Embryonic facial prominence (tissue), 1 donor: Measurements from ENCODE around the gene GCNT1.

ENCODE experiments used
- DNase-seq: peaks from one replicate; pipeline ENCODE4 v3.0.0-alpha.2; 2016; ENCODE audit errors: extremely low spot score

The GCNT1 gene

DNA sequence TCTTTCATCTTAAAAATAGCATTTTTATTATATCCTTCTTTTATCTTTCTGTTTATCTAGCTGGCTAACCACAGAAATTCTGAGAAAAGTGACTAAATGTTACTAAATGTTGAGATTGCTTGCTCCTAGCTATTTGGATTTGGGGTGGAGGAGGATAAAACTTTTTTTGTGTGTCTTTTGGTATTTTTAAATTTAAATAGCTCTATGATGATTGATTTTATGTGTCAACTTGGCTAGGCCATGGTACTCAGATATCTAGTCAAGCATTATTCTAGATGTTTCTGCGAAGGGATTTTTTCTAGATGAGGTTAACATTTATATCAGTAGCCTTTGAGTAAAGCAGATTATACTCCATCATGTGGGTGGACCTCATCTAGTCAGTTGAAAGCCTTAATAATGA lies 75.0 kb downstream of the GCNT1 start:
- DNase-seq = no peak

- no peak for DNase-seq
Measured at GRCh38 chr9:76537150-76537646, 78.2 kb downstream of the GCNT1 start.

DNA sequence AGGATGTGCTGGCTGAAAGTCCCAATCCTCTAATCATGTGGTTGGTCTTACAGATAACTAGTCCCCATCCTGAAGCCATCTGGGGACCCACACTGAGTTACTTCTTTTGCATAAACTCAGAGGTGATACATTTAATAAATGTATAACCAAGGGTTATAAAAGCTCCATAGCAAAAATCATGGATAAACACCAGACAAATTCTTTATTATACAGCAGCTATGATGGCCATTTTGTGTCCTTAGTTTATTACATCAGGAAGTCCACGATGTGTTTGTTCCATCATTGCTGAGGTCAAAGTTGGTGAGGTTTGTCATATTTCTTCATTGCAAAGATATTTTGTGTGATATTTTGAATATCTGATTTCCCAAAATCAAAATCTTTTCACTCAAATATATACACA lies 80.2 kb downstream of the GCNT1 start:
- DNase-seq = no peak

DNA sequence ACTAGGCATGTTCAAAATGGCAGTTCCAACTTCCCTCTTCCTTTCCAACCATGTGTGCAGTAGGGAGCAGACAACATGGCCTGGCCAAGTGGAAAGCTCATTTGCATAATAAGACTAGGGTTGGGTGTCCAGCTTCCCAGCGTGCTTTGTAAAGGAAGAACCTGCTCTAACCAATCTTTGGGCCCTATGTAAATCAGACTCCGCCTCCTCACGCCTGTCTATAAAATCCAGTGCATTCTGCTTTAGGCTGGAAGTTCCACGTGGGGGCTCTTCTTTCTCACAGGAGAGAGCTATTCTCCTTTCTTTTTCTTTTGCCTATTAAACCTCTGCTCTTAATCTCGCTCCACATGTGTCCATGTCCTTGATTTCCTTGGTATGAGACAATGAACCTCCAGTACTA lies 83.4 kb downstream of the GCNT1 start:
- DNase-seq = no peak

DNA sequence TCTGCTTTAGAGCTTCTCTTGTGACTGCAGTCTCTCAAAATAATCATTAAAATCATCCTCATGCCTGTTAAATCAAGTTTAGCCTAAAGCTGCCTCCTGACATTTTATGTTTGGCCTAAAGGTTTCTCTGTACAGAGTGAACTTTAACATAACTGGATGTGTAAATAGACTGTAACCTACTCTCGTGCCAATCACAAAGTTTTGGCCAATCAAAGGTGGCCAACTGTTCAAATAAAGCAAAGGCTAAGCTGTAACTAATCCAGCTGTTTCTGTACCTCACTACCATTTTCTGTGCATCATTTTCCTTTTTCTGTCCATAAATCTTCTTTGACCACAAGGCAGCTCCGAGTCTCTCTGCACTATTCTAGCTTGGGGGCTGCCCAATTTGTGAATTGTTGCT lies 86.2 kb downstream of the GCNT1 start:
- DNase-seq = no peak

- no peak for DNase-seq
Measured at GRCh38 chr9:76552181-76552580, 93.2 kb downstream of the GCNT1 start.

GRCh38 chr9:76552751-76553455 lies 93.9 kb downstream of the GCNT1 start:
- DNase-seq = no peak

DNA sequence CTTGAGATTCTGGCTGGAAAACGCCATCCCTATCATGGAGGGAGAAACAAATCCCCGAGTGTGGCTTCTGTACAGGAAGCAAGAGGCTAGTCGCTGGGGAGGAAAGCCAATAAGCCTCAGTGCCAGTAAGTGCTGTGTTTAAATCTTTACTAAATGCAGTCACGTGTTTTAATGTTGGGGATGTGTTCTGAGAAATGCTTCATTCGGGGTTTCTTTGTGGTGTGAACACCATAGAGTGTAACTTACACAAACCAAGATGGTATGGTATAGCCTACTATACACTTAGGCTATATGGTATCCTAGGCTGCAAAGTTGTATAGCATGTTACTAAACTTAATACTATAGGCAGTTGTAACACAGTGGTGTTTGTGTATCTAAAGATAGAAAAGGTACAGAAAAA lies 94.7 kb downstream of the GCNT1 start:
- DNase-seq = no peak
